EL (cell line): ENCODE results near the gene LPCAT3.

Source experiments
- DNase-seq: peaks from one replicate; pipeline ENCODE4 v3.0.0-alpha.2; 2016

Gene LPCAT3

GRCh38 chr12:6935371-6936193 is 82.7 kb downstream of the LPCAT3 start:
- no peak for DNase-seq

GRCh38 chr12:6934110-6934509 is 84.2 kb downstream of the LPCAT3 start:
- peak; percentile 68 for DNase-seq

- DNase-seq, result no peak
Observed at GRCh38 chr12:6932766-6933165, 85.5 kb downstream of the LPCAT3 start.

GRCh38 chr12:6929466-6930452 is 88.5 kb downstream of the LPCAT3 start:
- DNase-seq, result no peak

- DNase-seq, result no peak
Observed at GRCh38 chr12:6928703-6929407, 89.4 kb downstream of the LPCAT3 start.

GRCh38 chr12:6928022-6928702 is 90.1 kb downstream of the LPCAT3 start:
- no peak for DNase-seq

- peak; percentile 77 for DNase-seq
Observed at GRCh38 chr12:6927379-6928021, 90.8 kb downstream of the LPCAT3 start, which contains the start of gene ATN1. TSS of gene ATN1 (plus strand) at chr12:6927959. CDS start at chr12:6934002, 6,043 bp downstream.
